HG03039 (cell line): ENCODE data around the gene ANK3.

Experiments used
- ATAC-seq: cut with Tn5 transposase; IDR thresholded peaks from one replicate; pipeline ENCODE4 v1.9.1; 2021; ENCODE audit warnings: mild to moderate bottlenecking, moderate library complexity; ENCODE audit not compliant: unreplicated experiment

Gene ANK3

DNA sequence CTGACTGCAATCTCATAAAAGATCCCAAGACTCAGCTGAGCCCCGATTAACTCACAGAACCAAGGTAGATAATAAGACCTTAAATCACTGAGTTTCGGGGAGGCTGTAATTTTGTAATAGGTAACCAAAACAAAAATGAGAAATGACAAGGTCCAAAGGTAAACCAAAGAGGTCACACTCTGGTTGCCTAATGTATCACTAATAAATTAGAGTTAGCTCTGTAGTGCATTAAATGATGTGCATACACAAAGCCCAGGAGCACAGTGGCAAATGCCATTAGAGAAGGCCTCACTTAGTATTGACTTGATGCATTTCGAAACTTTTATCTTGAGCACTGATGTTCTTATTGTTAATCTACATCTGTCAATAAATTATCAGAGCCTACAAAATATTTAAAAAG, 245.6 kb downstream of the ANK3 start:
- ATAC-seq = no peak

DNA sequence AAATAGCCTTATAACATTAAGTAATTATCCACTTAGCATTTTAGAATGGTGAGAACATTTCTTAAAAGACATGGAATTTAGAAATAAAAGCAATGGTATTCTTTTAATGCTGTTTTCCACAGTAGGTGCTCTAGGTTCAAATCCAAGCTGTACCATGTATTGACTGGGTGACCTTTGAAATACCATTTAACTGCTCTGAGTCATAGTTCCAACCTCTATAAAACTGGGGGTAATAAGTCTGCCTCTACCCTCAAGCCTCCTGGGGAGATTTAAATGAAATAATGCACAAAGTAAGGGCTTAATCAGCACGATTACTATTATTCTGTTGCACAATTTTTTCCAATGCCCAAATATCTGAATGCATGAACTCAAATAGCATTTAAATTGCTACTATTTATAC, 246.9 kb downstream of the ANK3 start:
- ATAC-seq = no peak

DNA sequence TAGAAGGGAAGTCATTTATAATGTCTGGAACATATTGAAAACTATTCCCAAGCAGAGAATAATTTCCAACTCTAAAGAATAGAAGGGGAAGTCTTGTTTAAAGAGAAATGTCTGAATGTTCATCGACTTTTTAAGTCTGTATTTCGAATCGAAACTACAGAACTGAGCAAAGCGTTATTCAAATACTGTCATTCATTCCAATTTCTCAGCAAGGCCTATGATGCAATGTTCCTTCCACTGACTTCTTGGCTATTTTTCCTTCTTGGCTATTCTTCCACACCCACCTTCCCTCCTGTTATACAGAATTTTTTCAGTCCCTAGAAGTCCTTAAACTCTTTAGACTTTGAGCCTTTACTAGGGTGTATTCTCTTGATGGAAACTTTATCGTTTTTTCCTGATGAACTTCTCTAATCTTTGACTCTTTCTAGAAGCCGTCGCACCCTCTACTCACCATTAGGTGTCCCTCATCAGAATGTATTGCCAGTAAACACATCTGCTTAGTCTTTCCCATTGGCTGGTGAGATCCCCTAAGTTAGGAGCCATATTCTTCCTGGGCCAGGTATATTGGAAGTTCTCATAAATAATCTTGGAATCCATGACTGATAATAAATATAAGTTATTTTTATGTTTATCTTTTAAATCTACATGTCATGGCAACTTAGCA, 247.6 kb downstream of the ANK3 start:
- no peak for ATAC-seq

DNA sequence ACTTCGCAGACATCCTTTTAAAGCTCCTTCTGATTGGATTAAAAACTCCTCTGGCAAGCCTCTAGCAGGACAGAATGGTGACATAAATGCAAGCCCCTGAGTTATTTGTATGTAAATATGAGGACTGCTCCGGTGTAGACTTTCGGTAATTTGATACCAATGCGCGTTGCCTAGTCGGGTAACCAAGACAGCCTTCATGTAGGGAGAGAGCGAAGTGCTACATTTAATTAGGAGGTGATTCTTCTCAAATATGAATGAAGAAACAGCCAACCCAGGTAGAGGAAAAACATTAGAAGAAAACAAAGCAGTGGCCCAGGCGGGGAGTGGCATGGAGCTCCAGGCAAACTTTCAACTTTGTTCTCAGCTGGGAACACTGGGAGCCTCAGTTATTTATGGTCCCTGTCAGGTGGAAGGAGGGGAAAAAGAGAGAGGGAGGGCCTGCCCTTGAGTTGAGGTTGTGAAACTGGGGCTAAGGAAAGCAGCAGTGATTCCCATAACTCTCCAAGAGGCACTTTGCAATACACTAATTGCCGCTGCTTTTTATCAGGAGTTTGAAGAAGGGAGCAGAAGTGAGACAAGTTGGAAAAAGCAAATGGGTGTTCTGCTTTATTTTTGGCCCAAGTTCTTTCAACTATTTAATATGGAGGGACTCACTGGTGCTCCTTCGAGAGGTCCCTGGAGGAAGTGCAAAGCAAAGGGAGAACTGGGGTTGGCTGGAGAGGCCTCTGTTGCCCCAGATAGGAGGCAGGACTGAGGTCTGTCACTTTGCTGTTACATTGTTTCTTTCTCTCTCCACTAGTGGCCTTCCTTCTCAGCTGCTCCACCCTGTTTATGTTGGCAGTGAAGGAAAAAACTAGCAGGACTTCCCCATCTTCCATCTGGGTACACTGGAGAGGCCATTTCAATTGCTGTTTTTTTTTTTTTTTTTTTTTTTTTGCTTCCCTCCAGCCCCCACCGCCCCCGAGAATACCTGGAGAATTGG, 248.7 kb downstream of the ANK3 start:
- no peak for ATAC-seq

- no peak for ATAC-seq
These were observed 249.7 kb downstream of the ANK3 start for GRCh38 chr10:60139798-60140566.

GRCh38 chr10:60139290-60139689, 250.4 kb downstream of the ANK3 start:
- no peak for ATAC-seq

DNA sequence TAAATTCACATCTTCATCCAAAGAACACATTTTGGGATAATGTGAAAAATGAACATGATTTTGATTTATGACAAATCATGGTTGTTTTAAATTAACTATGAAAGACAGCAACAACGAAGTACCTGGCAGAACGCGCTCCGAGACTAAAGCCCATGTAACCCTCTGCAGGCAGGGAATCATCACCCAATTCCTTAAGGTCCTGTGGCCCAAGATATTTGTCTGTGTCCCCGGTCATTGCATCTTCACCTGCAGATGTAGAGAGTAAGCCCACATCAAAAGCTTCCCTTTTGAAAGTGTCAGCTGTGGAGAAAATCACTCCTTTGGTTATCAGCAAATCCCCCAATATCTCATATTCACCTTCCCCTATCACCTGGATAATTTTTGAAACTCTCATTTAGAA, 250.8 kb downstream of the ANK3 start:
- no peak for ATAC-seq

DNA sequence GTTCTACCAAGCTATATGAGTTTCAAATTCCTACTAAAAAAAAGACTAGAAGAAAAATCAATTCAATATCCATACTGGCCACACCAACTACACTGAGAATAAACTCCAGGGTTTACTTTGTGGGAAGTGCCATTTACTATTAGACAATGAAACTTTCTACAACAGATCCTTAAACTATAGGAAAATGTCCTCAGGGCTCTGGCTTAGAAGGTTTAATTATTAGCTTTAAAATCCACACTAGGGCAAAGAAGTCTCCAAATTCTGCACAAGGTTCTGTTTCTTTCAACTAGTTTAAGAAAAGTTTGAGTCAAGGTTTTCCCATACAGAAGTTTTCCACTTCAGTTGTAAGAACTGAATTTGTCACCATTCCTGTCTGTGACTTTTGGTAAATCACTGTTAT, 251.6 kb downstream of the ANK3 start:
- no peak for ATAC-seq

- ATAC-seq = no peak
These were observed 252.2 kb downstream of the ANK3 start for GRCh38 chr10:60137292-60137992.

GRCh38 chr10:60135020-60135419, 254.7 kb downstream of the ANK3 start:
- no peak for ATAC-seq

- no peak for ATAC-seq
These were observed 255.1 kb downstream of the ANK3 start for GRCh38 chr10:60134548-60134947.

GRCh38 chr10:60130130-60130579, 259.5 kb downstream of the ANK3 start:
- no peak for ATAC-seq

DNA sequence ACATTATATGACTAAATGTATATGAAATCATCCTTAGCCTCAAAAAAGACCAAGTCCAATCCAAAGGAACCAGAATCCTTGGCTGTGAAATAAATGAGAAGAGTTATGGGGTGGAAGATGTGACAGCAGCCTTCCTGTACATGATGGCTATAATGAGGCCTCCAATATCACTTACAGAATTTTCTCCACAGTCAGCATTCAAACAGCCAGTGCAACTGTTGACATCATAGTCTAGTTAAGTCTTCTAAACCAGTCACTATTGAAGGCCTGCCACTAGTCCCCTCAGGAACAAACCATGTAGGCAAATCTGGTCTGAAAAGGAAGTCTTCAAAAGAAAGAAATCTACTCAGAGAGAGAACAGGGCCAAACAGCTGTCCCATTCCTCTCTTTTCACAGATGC, 263.8 kb downstream of the ANK3 start:
- no peak for ATAC-seq

DNA sequence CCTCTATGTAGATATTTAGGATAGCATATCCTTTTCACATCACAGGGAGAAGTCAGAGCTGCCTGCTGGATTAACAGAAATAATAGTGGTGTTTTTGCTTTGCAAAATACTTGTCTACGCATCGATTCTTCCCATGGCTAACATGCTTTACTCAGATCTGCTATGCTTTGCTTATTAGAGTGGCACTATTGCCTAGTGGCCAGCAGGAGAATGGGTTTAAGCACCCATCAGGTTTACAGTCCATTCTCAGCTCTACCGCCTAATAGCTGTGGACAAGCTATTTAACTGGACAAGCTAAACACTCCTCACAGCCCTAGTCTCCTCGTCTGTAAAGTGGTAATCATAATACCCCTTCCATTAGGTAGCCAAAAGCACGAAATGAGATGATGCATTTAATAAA, 265.1 kb downstream of the ANK3 start:
- no peak for ATAC-seq

DNA sequence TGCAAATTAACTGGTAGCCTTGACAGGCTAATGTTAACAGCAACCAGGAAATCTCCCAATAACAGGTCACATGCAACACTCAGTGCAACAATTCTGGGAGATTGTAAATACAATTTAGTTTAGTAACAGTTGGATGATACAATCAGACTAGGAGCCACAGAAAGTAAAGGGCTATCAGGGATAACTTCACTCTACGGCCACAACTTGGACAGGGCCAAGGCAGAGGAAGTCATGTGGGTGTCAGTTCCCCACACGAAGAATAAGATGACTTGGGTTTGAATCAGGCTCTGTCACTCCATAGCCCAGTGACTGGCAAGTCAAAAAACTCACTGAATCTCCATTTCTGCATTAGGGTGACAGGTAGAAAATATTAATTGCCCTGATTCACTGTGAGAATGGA, 266.0 kb downstream of the ANK3 start:
- no peak for ATAC-seq

- no peak for ATAC-seq
These were observed 266.5 kb downstream of the ANK3 start for GRCh38 chr10:60123172-60123571.

DNA sequence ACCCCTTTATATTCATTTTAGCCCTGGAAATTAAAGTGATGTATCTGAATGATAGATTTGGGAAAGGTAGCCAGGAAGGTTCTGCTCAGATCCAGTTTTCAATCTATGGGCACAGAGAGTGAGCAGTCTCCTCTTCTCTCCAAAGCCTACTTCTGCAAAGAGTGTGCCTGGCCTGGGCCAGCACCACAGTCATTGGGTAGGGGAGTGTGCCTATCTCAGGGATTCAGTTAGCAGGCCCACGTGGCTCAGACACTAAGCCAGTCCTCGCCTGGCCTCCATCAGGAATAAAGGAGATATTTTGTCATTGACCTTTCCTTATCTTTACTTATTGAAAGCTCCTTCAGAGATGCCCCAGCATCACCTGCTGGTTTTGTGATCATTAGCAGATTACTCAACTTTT, 267.5 kb downstream of the ANK3 start:
- no peak for ATAC-seq

GRCh38 chr10:60114765-60115586, 274.7 kb downstream of the ANK3 start:
- peak; percentile 61 for ATAC-seq

- no peak for ATAC-seq
These were observed 278.9 kb downstream of the ANK3 start for GRCh38 chr10:60110739-60111138.
